HG02798 (cell line): ENCODE measurements around the gene CDC25B.
"Not testable (repeated sequence)": the region's sequence is repeated elsewhere in the genome, so short reads cannot be mapped to it uniquely, and the experiment has no call there.

Experiments used
- ATAC-seq: cut with Tn5 transposase; IDR thresholded peaks from one replicate; pipeline ENCODE4 v1.9.1; 2021; ENCODE audit warnings: mild to moderate bottlenecking; ENCODE audit not compliant: unreplicated experiment, poor library complexity

The CDC25B gene

GRCh38 chr20:3820901-3821727 is 25.0 kb downstream of the CDC25B start:
- no peak for ATAC-seq

- ATAC-seq: no peak
These were observed 25.9 kb downstream of the CDC25B start for GRCh38 chr20:3821996-3822395.

- no peak for ATAC-seq
These were observed 27.8 kb downstream of the CDC25B start for GRCh38 chr20:3823881-3824280.

- ATAC-seq: no peak
These were observed 29.4 kb downstream of the CDC25B start for GRCh38 chr20:3825526-3825925.

- ATAC-seq: no peak
These were observed 30.3 kb downstream of the CDC25B start for GRCh38 chr20:3826420-3826819.

- ATAC-seq: no peak
These were observed 32.7 kb downstream of the CDC25B start for GRCh38 chr20:3828798-3829197.

- not testable (repeated sequence) for ATAC-seq
These were observed 33.8 kb downstream of the CDC25B start for GRCh38 chr20:3829891-3830290.

GRCh38 chr20:3836132-3836531 is 40.0 kb downstream of the CDC25B start:
- ATAC-seq: no peak

- no peak for ATAC-seq
These were observed 43.2 kb downstream of the CDC25B start for GRCh38 chr20:3839328-3839727.

GRCh38 chr20:3840201-3840600 is 44.1 kb downstream of the CDC25B start:
- ATAC-seq: not testable (repeated sequence)

GRCh38 chr20:3842348-3842930 is 46.3 kb downstream of the CDC25B start:
- no peak for ATAC-seq

- ATAC-seq: no peak
These were observed 47.4 kb downstream of the CDC25B start for GRCh38 chr20:3843490-3843889.

- not testable (repeated sequence) for ATAC-seq
These were observed 48.0 kb downstream of the CDC25B start for GRCh38 chr20:3843990-3844619.

- no peak for ATAC-seq
These were observed 50.2 kb downstream of the CDC25B start for GRCh38 chr20:3846378-3846739.

- peak; percentile 96 for ATAC-seq
These were observed 50.8 kb downstream of the CDC25B start, which contains the start of gene MAVS for GRCh38 chr20:3846740-3847428. Gene MAVS, plus strand, starts transcription at chr20:3846834. Its CDS starts 7,791 bp downstream, at chr20:3854625.

- no peak for ATAC-seq
These were observed 51.4 kb downstream of the CDC25B start for GRCh38 chr20:3847429-3847940.

GRCh38 chr20:3848565-3848964 is 52.5 kb downstream of the CDC25B start:
- ATAC-seq: no peak

GRCh38 chr20:3854462-3854871 is 58.4 kb downstream of the CDC25B start:
- no peak for ATAC-seq
